Panc1 (cell line): ENCODE measurements around the gene CEP85L. TPM values are rescaled to one million over a fixed set of nuclear protein-coding genes. Genes with fewer than 3 reads are reported as not detected.

Experiments used
- ATAC-seq: fragments of 200-7000 bp; cut with Tn5 transposase; 2 replicates; pipeline ENCODE4 v1.9.1; 2020; ENCODE audit warnings: mild to moderate bottlenecking, moderate library complexity
- BruUV-seq: library from RNA; stranded (reverse); fragments of 400-500 nt; replicated peaks from 2 replicates; lab custom pipeline; 2021; lab: Mats Ljungman, UMichigan
- CTCF ChIA-PET: fragments of 300-600 bp; sonication (Branson Sonifier 250); formaldehyde crosslinking; loops from one replicate; lab custom pipeline; 2022; ENCODE audit warnings: antibody characterized with exemption; lab: Charles Lee
- POLR2A ChIA-PET: fragments of 300-600 bp; sonication (Branson Sonifier 250); formaldehyde crosslinking; loops from one replicate; lab custom pipeline; 2022; ENCODE audit warnings: antibody characterized with exemption; lab: Charles Lee
- DNase-seq: peaks from one replicate; pipeline ENCODE4 v3.0.0-alpha.2; 2010; ENCODE audit warnings: low read depth, low spot score
- H3K27ac ChIP-seq: 2 replicates; pipeline ENCODE4 v1.5.1; 2011; ENCODE audit warnings: mild to moderate bottlenecking, low read length, inconsistent platforms
- H3K27me3 ChIP-seq: fragments of 200-500 bp; sonication (Bioruptor generic); 2 replicates; pipeline ENCODE4 v1.6.0; 2014; ENCODE audit warnings: low read length, inconsistent platforms; ENCODE audit not compliant: control insufficient read depth, insufficient read depth
- H3K36me3 ChIP-seq: fragments of 200-500 bp; sonication (Bioruptor generic); 2 replicates; pipeline ENCODE4 v1.5.1; 2014; ENCODE audit warnings: inconsistent platforms, mild to moderate bottlenecking, low read length, moderate library complexity; ENCODE audit not compliant: control insufficient read depth, insufficient read depth
- H3K4me1 ChIP-seq: 2 replicates; pipeline ENCODE4 v1.5.1; 2011; ENCODE audit warnings: inconsistent platforms, mild to moderate bottlenecking, low read length, moderate library complexity; ENCODE audit not compliant: control insufficient read depth, insufficient read depth
- H3K4me3 ChIP-seq, 2 experiments: 2 replicates each; pipeline ENCODE4 v1.5.1; 2011 to 2012; ENCODE audit warnings: low read depth in 2 of 2, low read length in 2 of 2, mild to moderate bottlenecking in 2 of 2, inconsistent platforms in 1 of 2, moderate library complexity in 1 of 2
- H3K9me3 ChIP-seq: fragments of 200-500 bp; sonication (Bioruptor generic); 2 replicates; pipeline ENCODE4 v1.5.1; 2014; ENCODE audit warnings: low read depth, mild to moderate bottlenecking, inconsistent platforms, low read length, moderate library complexity; ENCODE audit not compliant: control insufficient read depth, insufficient read depth
- CTCF ChIP-seq: fragments of 450-650 bp; IDR thresholded peaks from 2 replicates; pipeline ENCODE4 v1.5.1; 2017; ENCODE audit warnings: mild to moderate bottlenecking
- POLR2AphosphoS5 ChIP-seq: IDR thresholded peaks from 2 replicates; pipeline ENCODE4 v1.6.1; 2012; ENCODE audit warnings: mild to moderate bottlenecking, low read depth, low read length, moderate library complexity
- REST ChIP-seq, 2 experiments: IDR thresholded peaks; 2 replicates each; pipeline ENCODE4 v1.6.1; 2011 to 2012; ENCODE audit warnings: low read depth in 2 of 2, control low read depth in 1 of 2, low read length in 1 of 2, mild to moderate bottlenecking in 1 of 2, moderate library complexity in 1 of 2; ENCODE audit not compliant: insufficient read depth in 1 of 2
- SIN3A ChIP-seq: IDR thresholded peaks from 2 replicates; pipeline ENCODE4 v1.6.1; 2012; ENCODE audit warnings: low read depth, mild to moderate bottlenecking, low read length, moderate library complexity, borderline replicate concordance; ENCODE audit not compliant: insufficient read depth
- TCF7L2 ChIP-seq: IDR thresholded peaks from 2 replicates; pipeline ENCODE4 v1.6.1; 2011; ENCODE audit warnings: mild to moderate bottlenecking, low read depth, low read length, inconsistent platforms
- in situ Hi-C: cut with HindIII; loops from 2 replicates; pipeline ENCODE4 v1.10.0; 2016; ENCODE audit warnings: low sequenced_read_pairs, low pct_unique_long_range_greater_than_20kb
- intact Hi-C: fragments of 100-400 bp; cut with micrococcal nuclease; formaldehyde crosslinking; loops from one replicate; pipeline ENCODE4 v1.10.0; 2022; ENCODE audit not compliant: unreplicated experiment
- total RNA-seq: library from RNA; stranded (reverse); gene quantifications from one replicate; pipeline ENCODE4 v1.2.1, GENCODE V29; 2021; ENCODE audit not compliant: unreplicated experiment

Gene CEP85L
- total RNA-seq, 1 experiment from 2014 or later: 6.7 TPM

GRCh38 chr6:118537574-118537973 is 113.8 kb downstream of the CEP85L start:
- BruUV-seq: no TSS peak
- DNase-seq: no peak
- ChIA-PET POLR2A (no interaction called here), CTCF (no interaction called here)
- intact Hi-C loops: no loop called here
- Histone ChIP-seq H3K4me3 (no peak overlapping the region), H3K27ac (no peak overlapping the region), H3K4me1 (no peaks in the 10 kb centered on the region), H3K27me3 (no peaks in the 10 kb centered on the region), H3K36me3 (no peaks in the 10 kb centered on the region), H3K9me3 (no peaks in the 10 kb centered on the region)
- ATAC-seq: no peak
- in situ Hi-C loops: no loop called here
- TF ChIP-seq POLR2AphosphoS5 (no peak), TCF7L2 (no peak), REST (IDR thresholded peaks at IDR 0.05; ENCODE audit: insufficient read depth in 1 of 2, low read depth in 2 of 2, low read length in 1 of 2) (no peak), CTCF (no peak), SIN3A (no peak)

- in situ Hi-C loops: no loop called here
Observed at GRCh38 chr6:118536478-118536877, 114.9 kb downstream of the CEP85L start.

More at GRCh38 chr6:118536478-118536877, 114.9 kb downstream of the CEP85L start:
- TF ChIP-seq SIN3A: no peak
- TF ChIP-seq REST (IDR thresholded peaks at IDR 0.05; ENCODE audit: insufficient read depth in 1 of 2, low read depth in 2 of 2, low read length in 1 of 2): no peak
- no peak for TF ChIP-seq CTCF
- TF ChIP-seq POLR2AphosphoS5: no peak
- no peak for TF ChIP-seq TCF7L2
- intact Hi-C loops: no loop called here
- CTCF ChIA-PET: no interaction called here
- H3K27me3 ChIP-seq: no peaks in the 10 kb centered on the region
- H3K9me3 ChIP-seq: no peaks in the 10 kb centered on the region
- no peak for ATAC-seq
- H3K4me1 ChIP-seq: no peaks in the 10 kb centered on the region
- no peaks in the 10 kb centered on the region for H3K36me3 ChIP-seq
- no peak overlapping the region for H3K27ac ChIP-seq
- DNase-seq: no peak
- POLR2A ChIA-PET: no interaction called here
- no peak overlapping the region for H3K4me3 ChIP-seq
- no TSS peak for BruUV-seq
